ENCODE data around the gene SH3RF2. TPM values are rescaled to one million over a fixed set of nuclear protein-coding genes. Genes with fewer than 3 reads are reported as not detected.
"Not testable (repeated sequence)": the region's sequence is repeated elsewhere in the genome, so short reads cannot be mapped to it uniquely, and the experiment has no call there.

SH3RF2 gene, protein sequence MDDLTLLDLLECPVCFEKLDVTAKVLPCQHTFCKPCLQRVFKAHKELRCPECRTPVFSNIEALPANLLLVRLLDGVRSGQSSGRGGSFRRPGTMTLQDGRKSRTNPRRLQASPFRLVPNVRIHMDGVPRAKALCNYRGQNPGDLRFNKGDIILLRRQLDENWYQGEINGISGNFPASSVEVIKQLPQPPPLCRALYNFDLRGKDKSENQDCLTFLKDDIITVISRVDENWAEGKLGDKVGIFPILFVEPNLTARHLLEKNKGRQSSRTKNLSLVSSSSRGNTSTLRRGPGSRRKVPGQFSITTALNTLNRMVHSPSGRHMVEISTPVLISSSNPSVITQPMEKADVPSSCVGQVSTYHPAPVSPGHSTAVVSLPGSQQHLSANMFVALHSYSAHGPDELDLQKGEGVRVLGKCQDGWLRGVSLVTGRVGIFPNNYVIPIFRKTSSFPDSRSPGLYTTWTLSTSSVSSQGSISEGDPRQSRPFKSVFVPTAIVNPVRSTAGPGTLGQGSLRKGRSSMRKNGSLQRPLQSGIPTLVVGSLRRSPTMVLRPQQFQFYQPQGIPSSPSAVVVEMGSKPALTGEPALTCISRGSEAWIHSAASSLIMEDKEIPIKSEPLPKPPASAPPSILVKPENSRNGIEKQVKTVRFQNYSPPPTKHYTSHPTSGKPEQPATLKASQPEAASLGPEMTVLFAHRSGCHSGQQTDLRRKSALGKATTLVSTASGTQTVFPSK
- total RNA-seq (1 to 10 TPM in 3 of 7 donors, under 1 TPM in 4; 0.30 to 6.5 (median 0.81) TPM), polyA plus RNA-seq (1 to 10 TPM in 1 of 2 donors, under 1 TPM in 1; 0.52 to 1.5 TPM)
- long read RNA-seq, donor 1 = 0 reads
- long read RNA-seq, donor 2 = 0 reads
- long read RNA-seq, donor 3 = 0 reads

DNA sequence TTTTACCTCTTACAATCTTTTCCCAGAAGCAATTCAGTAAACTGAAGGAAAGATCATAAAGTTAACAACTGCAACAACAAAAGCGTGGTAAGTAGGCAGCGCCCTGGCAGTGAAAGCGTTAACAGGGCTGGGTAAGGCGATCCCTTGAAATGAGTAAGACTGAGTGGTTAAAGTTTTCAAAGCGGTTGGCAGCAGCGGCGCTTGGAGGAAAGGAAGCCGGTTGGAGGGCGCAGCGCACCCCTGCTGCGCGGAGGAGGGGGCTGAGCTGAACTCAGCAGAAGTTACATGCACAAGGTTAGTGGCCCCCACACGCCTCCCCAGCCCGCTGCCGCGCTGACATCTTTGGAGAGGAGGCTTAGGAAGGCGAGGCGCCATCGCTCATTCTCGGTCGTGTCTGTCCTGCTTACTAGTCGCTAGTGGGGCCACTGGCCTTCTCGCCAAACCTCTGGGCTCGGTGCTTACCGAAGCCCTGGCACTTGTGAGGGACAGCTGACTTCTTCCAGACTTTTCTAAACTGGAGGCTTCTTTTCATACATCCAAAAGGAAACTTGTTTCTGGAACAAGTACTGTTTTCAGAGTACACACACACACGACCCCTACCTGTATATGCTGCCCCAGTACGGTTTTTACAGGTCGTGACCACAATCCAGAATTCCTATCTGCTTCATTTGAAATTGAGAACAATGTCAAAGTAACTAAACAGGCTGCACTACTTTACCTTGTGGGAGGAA, at the start of gene SH3RF2:
Gene SH3RF2, plus strand, starts transcription at position 178 of the 731 bp plus-strand sequence. CDS start 1,351 bp downstream, outside the sequence.
- intact Hi-C loops (cut with DNase I) = no loop called here
- DNase-seq = peak in 3 of 5 donors; percentile 15 to 30 (median 19)
- no peaks in the 10 kb centered on the region for H3K9me3 ChIP-seq
- peak within 1 kb of the TSS; percentile 32 for H3K4me3 ChIP-seq
- WGBS, 3 donors = 2 to 4% (median 3%) methylated on average over 28 of the region's 28 CpGs
- no peaks in the 10 kb centered on the region for H3K36me3 ChIP-seq
- H3K27me3 ChIP-seq = no peaks in the 10 kb centered on the region
- TF ChIP-seq POLR2A (IDR thresholded peaks at IDR 0.05) (no peak), EP300 (IDR thresholded peaks at IDR 0.05) (no peak)
- TF ChIP-seq, protein P1, sequence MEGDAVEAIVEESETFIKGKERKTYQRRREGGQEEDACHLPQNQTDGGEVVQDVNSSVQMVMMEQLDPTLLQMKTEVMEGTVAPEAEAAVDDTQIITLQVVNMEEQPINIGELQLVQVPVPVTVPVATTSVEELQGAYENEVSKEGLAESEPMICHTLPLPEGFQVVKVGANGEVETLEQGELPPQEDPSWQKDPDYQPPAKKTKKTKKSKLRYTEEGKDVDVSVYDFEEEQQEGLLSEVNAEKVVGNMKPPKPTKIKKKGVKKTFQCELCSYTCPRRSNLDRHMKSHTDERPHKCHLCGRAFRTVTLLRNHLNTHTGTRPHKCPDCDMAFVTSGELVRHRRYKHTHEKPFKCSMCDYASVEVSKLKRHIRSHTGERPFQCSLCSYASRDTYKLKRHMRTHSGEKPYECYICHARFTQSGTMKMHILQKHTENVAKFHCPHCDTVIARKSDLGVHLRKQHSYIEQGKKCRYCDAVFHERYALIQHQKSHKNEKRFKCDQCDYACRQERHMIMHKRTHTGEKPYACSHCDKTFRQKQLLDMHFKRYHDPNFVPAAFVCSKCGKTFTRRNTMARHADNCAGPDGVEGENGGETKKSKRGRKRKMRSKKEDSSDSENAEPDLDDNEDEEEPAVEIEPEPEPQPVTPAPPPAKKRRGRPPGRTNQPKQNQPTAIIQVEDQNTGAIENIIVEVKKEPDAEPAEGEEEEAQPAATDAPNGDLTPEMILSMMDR (IDR thresholded peaks at IDR 0.05) = no peak
- peaks cover 2% of the 10 kb centered on the region for H3K4me1 ChIP-seq (ENCODE audit: insufficient read depth)
- no peak within 1 kb of the TSS for H3K27ac ChIP-seq

DNA sequence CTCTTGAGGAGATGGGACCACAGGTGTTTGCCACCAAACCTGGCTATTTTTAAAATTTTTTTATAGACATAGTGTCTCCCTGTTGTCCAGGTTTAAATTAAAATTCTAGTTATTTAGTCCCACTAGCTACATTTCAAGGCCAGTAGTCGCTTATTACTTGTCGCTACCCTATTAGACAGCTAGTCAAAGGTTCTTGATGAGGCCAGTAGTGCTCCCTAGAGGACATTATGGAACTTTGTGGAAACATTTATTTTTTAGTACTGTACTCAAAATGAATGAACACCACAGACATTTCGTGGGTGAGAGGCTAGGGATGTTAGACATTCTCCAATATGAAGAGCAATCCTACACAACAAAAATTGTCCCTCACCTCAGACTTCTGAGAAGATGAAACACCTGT, 49.2 kb upstream of the SH3RF2 start:
- Histone ChIP-seq H3K36me3 (no peaks in the 10 kb centered on the region), H3K9me3 (no peaks in the 10 kb centered on the region), H3K27me3 (no peaks in the 10 kb centered on the region), H3K27ac (no peak overlapping the region), H3K4me3 (no peak overlapping the region), H3K4me1 (ENCODE audit: insufficient read depth) (no peaks in the 10 kb centered on the region)
- WGBS, 3 donors = 75 to 84% (median 78%) methylated on average over 3 of the region's 3 CpGs
- intact Hi-C loops (cut with DNase I) = no loop called here
- DNase-seq = no peak
- TF ChIP-seq POLR2A (IDR thresholded peaks at IDR 0.05) = no peak
- TF ChIP-seq, protein P1 (IDR thresholded peaks at IDR 0.05) = no peak
- TF ChIP-seq EP300 (IDR thresholded peaks at IDR 0.05) = no peak

DNA sequence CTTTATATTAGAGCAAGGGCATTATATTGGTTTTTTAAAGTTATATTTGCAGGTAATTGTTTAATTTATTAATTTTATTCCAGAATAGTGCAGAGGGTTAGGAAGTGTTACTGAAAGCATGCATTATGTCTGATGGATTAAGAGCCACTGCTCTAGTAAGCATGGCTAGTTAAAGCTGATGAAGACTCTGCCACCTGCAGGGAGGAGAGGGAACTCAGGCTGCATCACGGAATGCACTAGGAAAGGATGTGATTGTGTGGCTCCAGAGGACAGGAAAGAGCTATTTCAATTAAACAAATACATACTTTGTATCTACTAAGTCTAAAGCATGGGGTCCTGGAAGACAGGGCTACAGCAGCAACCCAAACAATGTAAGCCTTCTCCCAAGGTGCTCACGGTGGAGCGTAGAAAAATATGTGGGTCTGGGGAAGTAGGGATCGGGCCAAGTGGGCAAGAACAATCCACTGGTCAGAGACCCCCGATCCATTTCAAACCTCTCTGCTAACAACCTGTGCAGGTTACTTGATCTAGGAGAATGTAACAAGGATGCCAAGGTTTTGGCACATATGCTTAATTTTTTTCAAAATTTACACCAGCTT, 48.3 kb upstream of the SH3RF2 start:
- Histone ChIP-seq H3K4me1 (ENCODE audit: insufficient read depth) (no peaks in the 10 kb centered on the region), H3K36me3 (no peaks in the 10 kb centered on the region), H3K27ac (no peak overlapping the region), H3K4me3 (no peak overlapping the region), H3K9me3 (no peaks in the 10 kb centered on the region), H3K27me3 (no peaks in the 10 kb centered on the region)
- TF ChIP-seq EP300 (IDR thresholded peaks at IDR 0.05) = no peak
- TF ChIP-seq, protein P1 (IDR thresholded peaks at IDR 0.05) = peak in 1 of 3 donors; percentile 18
- TF ChIP-seq POLR2A (IDR thresholded peaks at IDR 0.05) = no peak
- 73 to 74% (median 74%) methylated on average over 5 of the region's 5 CpGs for WGBS, 3 donors
- no peak for DNase-seq
- intact Hi-C loops (cut with DNase I) = no loop called here

DNA sequence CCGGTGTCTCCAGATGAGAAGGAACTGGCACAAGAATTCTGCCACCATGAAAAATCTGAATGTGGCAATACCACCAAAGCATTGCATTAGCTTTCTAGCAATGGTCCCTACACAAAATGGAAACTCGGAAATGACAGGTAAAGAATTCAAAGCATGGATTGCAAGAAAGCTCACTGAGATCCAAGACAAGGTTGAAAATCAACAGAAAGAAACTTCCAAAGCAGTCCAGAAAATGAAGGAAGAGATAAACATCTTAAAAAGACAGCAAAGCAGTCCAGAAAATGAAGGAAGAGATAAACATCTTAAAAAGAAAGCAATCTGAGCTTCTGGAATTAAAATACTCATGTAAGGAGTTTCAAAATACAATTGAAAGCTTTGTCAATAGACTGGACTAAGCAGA, 46.8 kb upstream of the SH3RF2 start:
- H3K36me3 ChIP-seq = no peaks in the 10 kb centered on the region
- no peaks in the 10 kb centered on the region for H3K4me1 ChIP-seq (ENCODE audit: insufficient read depth)
- TF ChIP-seq, protein P1 (IDR thresholded peaks at IDR 0.05) = no peak
- no peak for TF ChIP-seq EP300 (IDR thresholded peaks at IDR 0.05)
- no peak for TF ChIP-seq POLR2A (IDR thresholded peaks at IDR 0.05)
- H3K9me3 ChIP-seq = no peaks in the 10 kb centered on the region
- intact Hi-C loops (cut with DNase I) = no loop called here
- H3K4me3 ChIP-seq = no peak overlapping the region
- no peaks in the 10 kb centered on the region for H3K27me3 ChIP-seq
- WGBS, 3 donors = 86 to 96% (median 94%) methylated on average over 2 of the region's 2 CpGs
- DNase-seq = no peak
- H3K27ac ChIP-seq = no peak overlapping the region

DNA sequence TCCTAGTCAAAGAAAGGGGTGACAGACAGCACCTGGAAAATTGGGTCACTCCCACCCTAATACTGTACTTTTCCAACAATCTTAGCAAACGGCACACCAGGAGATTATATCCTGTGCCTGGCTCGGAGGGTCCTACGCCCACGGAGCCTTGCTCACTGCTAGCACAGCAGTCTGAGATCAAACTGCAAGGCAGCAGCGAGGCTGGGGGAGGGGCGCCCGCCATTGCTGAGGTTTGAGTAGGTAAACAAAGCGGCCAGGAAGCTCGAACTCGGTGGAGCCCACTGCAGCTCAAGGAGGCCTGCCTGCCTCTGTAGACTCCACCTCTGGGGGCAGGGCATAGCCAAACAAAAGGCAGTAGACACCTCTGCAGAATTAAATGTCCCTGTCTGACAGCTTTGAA, 45.0 kb upstream of the SH3RF2 start:
- H3K4me3 ChIP-seq; H3K36me3 ChIP-seq; intact Hi-C loops (cut with DNase I); DNase-seq; H3K9me3 ChIP-seq; H3K27ac ChIP-seq; H3K4me1 ChIP-seq (ENCODE audit: insufficient read depth); H3K27me3 ChIP-seq: not testable (repeated sequence)
- WGBS, 3 donors = 87 to 95% (median 89%) methylated on average over 10 of the region's 10 CpGs

All from ovary (tissue), 10 donors.